ENCODE data around the gene CTAG2. TPM values are rescaled to one million over a fixed set of nuclear protein-coding genes. Genes with fewer than 3 reads are reported as not detected.

CTAG2 gene
- total and polyA plus RNA-seq, 10 of the 15 experiments (the other 5 are each of a cell fraction or from before 2014, with no cell fraction given) = 0.73 TPM; not detected in 9

DNA sequence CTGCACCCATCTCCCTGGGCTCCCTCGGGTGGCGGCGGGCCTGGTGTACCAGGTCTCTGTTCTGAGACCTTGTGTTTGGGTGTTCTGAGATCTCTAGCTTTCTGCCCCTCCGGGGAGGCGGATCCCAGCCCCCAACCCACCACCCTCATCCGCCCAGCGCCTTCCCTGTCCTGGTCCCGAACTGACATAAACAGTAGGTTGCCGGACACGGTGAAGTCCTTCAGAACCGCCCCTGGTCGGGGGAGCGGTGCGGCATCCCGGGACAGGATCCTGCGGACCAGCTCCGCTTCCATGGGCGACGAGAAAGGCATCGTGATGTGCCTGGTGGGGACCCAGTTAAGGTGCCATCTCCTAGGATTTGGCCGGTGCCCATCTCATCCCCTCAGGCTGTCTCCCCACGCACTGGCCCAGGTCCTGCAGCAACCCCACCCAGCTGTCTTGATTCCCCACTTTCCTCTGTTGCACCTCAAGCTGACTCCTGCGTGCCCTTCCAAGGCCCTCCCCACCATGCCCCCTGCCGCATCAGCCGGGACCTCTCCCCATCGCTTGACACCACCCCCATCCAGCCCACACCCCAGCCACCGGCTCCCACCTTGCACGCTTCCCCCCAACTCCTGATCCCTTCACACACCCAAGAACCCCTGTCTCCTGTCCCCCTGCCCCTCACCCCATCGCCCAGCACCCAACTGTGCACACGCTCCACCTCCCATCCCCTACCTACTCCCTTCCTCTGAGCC, 900 bp downstream of the CTAG2 start (continued):
- no peak for TF ChIP-seq JUND (IDR thresholded peaks at IDR 0.05; ENCODE audit: low read depth, low read length)

DNA sequence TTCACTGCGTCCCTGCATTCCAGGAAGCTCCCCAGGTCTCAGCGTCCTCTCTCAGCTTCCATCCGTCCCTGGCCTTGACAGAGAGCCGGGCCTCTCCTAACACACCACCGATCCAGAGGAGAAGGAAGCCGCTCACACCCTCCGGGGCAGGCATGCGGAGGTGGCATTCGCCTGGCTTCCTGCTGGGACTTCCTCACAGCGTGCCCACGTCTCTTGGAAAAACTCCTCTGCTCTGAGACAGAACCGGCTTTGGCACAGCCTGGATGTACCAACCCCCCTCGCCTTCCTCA, 3.2 kb downstream of the CTAG2 start:
- no TSS peak for BruUV-seq (replicated peaks)
- H3K79me2 ChIP-seq (ENCODE audit: control insufficient read depth, insufficient read depth, low read length) = no peaks in the 10 kb centered on the region
- H3K4me3 ChIP-seq = no peak overlapping the region
- no peaks in the 10 kb centered on the region for H3K27me3 ChIP-seq (replicated peaks in 1 of 2; ENCODE audit: control insufficient read depth in 2 of 2, insufficient read depth in 2 of 2, low read length in 1 of 2)
- CTCF ChIA-PET = interaction anchor here (0.7 kb wide), 1 partner anchor 372 kb away, joined by 3 read pairs; no protein-coding TSS in a partner anchor
- POLR2A ChIA-PET = no interaction called here
- no peaks in the 10 kb centered on the region for H3K36me3 ChIP-seq (ENCODE audit: control insufficient read depth in 2 of 2, insufficient read depth in 2 of 2, low read length in 1 of 2)
- WGBS (ENCODE audit: insufficient coverage, insufficient replicate concordance, low lambda C conversion rate, missing lambda C conversion rate) = 38% methylated on average over 13 of the region's 13 CpGs
- no peaks in the 10 kb centered on the region for H3K9me3 ChIP-seq (replicated peaks; ENCODE audit: control insufficient read depth, insufficient read depth, low read length)
- no peak overlapping the region for H3K4me2 ChIP-seq (ENCODE audit: control insufficient read depth, insufficient read depth)
- H2AFZ ChIP-seq (ENCODE audit: control insufficient read depth, low read depth, low read length) = no peak overlapping the region
- TF ChIP-seq SMAD1 (IDR thresholded peaks at IDR 0.05; ENCODE audit: low read depth, partially characterized antibody) (no peak), NFYA (IDR thresholded peaks at IDR 0.05; ENCODE audit: borderline replicate concordance, low read depth, low read length) (no peak), MYC (IDR thresholded peaks at IDR 0.05; ENCODE audit: insufficient read depth, insufficient read length, insufficient replicate concordance, low read length, severe bottlenecking) (no peak), GABPA (IDR thresholded peaks at IDR 0.05; ENCODE audit: low read depth) (no peak), MTA3 (IDR thresholded peaks at IDR 0.05; ENCODE audit: borderline replicate concordance, low read length) (no peak), SMARCA5 (IDR thresholded peaks at IDR 0.05) (no peak), TBL1XR1 (IDR thresholded peaks at IDR 0.05; ENCODE audit: low read depth, low read length) (no peak)
- intact Hi-C loops (cut with micrococcal nuclease; ENCODE audit: unreplicated experiment) = no loop called here
- RAD21 ChIA-PET (ENCODE audit: unreplicated experiment) = no interaction called here
- no peaks in the 10 kb centered on the region for H3K4me1 ChIP-seq (ENCODE audit: control insufficient read depth, insufficient read depth, low read length)
- DNase-seq (ENCODE audit: low read depth, low spot score) (no peak), FAIRE-seq (no peak), ATAC-seq (no peak)
- H3K27ac ChIP-seq (ENCODE audit: control insufficient read depth, insufficient read depth) = no peak overlapping the region
- H3K9ac ChIP-seq (ENCODE audit: control insufficient read depth, insufficient read depth, low read length) = no peak overlapping the region
- SMC1A ChIA-PET (ENCODE audit: uncharacterized antibody, unreplicated experiment) = no interaction called here
- H4K20me1 ChIP-seq (ENCODE audit: control insufficient read depth, insufficient read depth) = no peaks in the 10 kb centered on the region
- in situ Hi-C loops (cut with MboI) = no loop called here
